H1 (cell line): Measurements from ENCODE around the gene MYBL2. TPM values are rescaled to one million over a fixed set of nuclear protein-coding genes. Genes with fewer than 3 reads are reported as not detected.

Experiments
- HDAC2 ChIP-seq, 2 experiments: fragments of 300-600 bp in 1 of 2; sonication (generic) in 1 of 2; IDR thresholded peaks; 2 replicates each; pipeline ENCODE4 v1.6.1; 2011 to 2012; ENCODE audit warnings: low read depth in 2 of 2, low read length in 2 of 2, mild to moderate bottlenecking in 2 of 2, moderate library complexity in 2 of 2, borderline replicate concordance in 1 of 2, inconsistent platforms in 1 of 2
- POU5F1 ChIP-seq: IDR thresholded peaks from 2 replicates; pipeline ENCODE4 v1.6.1; 2011; ENCODE audit warnings: low read depth, mild to moderate bottlenecking, low read length, moderate library complexity
- TEAD4 ChIP-seq: IDR thresholded peaks from 2 replicates; pipeline ENCODE4 v1.6.1; 2012; ENCODE audit warnings: low read depth, low read length, inconsistent platforms, mixed read lengths
- YY1 ChIP-seq: IDR thresholded peaks from 2 replicates; pipeline ENCODE4 v1.6.1; 2011; ENCODE audit warnings: low read depth, mild to moderate bottlenecking, low read length
- polyA plus RNA-seq, 7 experiments: library from polyadenylated mRNA; depleted of rRNA in 3 of 7; stranded (reverse) in 5 of 7; unstranded in 2 of 7; fragments of >200 nt in 5 of 7; fragments of 200-250 nt in 2 of 7; gene quantifications; 1 replicate in 5 of 7; 2 replicates in 1 of 7; 4 replicates in 1 of 7; pipeline versions ENCODE4 v1.2.1 to v1.2.3, GENCODE V29; 2011 to 2013; ENCODE audit warnings: missing spikeins in 2 of 7, mixed read lengths in 2 of 7
- total RNA-seq: library from RNA; stranded (reverse); fragmentation: NEBNext Ultra II Directional; extraction: Animal tissue kit (Norgen Biotek cat#: 25700); gene quantifications from 2 replicates; pipeline ENCODE4 v1.2.1, GENCODE V29; 2021

The MYBL2 gene
- total and polyA plus RNA-seq, 2 of the 8 experiments (the other 6 are each of a cell fraction or from before 2014, with no cell fraction given): 75.3 to 207 TPM

DNA sequence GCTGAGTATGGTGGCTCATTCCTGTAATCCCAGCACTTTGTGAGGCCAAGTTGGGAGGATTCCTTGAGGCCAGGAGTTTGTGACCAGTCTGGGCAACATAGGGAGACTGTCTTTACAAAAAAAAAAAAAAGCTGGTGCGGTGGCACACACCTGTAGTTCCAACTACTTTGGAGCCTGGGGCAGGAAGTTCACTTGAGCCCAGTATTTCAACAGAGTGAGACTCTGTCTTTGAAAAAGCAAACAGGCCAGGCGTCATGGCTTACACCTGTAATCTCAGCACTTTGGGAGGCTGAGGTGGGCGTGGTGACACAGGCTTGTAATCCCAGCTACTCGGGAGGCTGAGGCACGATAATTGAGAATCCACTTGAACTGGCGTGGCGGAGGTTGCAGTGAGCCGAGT lies 28.7 kb downstream of the MYBL2 start (continued):
- TF ChIP-seq TEAD4: no peak
- TF ChIP-seq HDAC2 (IDR thresholded peaks at IDR 0.05; ENCODE audit: borderline replicate concordance in 1 of 2, low read depth in 2 of 2, low read length in 2 of 2): no peak
- no peak for TF ChIP-seq YY1
- no peak for TF ChIP-seq POU5F1
- TF ChIP-seq, all 59 proteins: peak for 0
